HuH-7 (cell line): Measurements from ENCODE around the gene RPL36A.

Experiments used
- DNase-seq: peaks from one replicate; pipeline ENCODE4 v3.0.0; 2011; ENCODE audit warnings: low spot score

RPL36A gene

DNA sequence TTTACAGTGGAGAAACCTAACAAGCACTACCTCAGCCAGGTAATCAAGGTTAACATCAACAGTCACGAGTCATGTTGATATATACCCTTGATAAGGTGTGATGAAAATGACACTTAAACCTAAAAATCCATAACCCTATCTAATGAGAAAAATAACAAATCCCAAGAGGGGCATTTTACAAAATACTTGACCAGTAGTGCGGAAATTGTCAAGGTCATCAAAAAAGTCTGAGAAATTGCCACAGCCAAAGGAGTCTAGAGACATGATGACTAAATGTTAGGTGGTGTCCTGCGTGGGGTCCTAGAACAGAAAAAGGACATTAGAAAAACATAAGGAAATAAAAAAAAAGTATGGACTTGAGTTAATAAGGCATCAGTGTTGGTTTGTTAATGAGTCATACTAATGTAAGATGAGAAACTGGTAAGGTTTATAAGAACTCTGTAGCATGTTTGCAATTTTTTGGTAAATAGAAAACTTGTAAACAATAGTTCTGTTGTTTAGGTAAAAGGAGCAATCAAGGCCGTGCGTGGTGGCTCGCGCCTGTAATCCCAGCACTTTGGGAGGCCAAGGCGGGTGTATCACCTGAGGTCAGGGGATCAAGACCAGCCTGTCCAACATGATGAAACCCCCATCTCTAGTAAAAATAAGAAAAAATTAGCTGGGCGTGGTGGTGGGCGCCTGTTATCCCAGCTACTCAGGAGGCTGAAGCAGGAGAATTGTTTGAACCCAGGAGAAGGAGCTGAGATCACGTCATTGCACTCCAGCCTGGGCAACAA is 2.9 kb downstream of the RPL36A start:
- DNase-seq, result no peak

DNA sequence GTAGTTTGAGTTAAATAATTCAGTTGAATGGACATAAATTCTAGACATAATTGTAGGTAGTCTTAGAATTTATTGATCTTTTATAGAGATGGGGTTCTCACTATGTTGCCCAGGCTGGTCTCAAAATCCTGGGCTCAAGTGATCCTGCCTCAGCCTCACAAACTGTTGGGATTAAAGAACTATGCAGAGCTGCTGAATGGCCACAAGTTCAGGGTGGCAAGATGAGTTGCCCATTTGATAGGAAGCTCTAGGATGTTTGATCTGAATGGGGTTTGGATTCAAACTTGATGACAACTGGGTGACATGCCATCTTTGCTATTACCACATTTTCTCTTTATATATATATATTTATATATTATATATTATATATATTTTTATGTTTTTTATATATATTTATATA is 3.6 kb downstream of the RPL36A start:
- DNase-seq, result no peak

DNA sequence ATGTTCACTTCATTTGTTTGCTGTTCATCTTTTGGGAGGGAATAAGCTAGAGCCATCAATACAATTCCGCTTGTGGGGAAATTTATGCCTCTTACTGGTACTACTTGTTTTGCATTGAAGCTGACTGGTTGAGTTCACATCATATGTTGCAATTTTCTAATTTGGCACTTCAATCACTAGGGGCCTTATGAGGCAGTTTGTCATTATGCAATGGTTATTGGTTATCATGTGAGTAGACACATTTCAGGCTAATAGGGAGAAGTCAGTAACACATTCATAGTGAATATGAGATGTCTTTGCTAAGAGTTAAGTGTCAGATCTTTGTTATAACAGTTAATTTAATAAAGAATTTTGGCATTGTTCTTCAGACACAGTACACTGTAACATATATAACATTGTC is 5.0 kb downstream of the RPL36A start:
- no peak for DNase-seq

DNA sequence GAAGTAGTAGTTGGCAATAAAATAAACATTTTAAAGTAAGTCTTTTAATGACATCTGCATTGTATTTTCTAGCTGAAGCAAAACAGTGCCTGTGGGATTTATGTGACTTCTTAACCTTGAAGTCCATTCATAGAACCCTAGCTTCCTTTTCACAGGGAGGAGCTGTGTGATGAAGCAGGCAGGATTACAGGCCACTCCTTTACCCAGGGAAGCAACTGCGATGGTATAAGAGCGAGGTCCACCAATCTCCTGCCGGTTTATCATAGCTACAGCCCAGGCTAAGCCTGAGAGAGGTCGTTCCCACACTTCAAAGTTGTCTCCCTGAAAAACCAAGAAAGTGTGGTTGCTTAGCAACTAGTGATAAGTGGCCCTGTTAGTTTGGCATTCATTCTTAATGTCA is 7.0 kb downstream of the RPL36A start:
- DNase-seq, result no peak

DNA sequence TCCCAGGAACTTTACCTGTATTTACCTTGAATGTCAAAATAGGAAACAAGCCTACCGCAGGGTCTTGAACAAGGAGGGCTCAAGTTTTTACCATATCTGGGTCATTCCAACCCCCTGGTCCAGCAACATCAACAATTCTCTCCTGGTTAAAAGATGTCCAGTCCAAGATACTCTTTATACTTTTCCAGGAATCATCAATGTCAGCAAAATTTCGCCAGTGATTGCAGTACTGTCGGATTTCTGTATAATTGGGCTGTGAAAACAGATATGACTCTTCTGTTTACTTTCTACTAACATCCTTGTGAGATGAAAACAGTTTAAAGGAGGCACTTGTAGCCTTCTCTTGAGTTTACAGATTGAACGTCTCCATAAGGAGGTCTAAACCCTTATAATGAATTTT is 7.9 kb downstream of the RPL36A start:
- no peak for DNase-seq

DNA sequence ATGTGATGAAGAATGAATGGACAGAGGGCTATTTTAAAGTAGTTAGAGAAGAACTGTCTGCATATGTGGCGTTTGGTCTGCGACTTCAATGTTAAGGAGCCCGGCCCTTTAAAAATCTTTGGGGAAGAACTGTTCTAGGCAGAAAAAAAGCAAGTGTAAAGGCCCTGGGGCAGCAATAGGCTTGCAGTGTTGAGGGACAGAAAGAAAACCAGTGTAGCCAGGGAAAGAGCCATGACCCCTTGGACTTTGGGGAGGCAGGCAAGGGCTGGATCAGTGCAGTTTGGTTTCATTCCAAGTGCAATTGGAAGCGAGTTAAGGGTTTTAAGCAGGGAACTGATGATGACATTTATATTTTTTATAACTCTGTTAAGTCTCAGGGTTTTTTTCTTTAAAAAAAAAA is 9.0 kb downstream of the RPL36A start:
- DNase-seq, result no peak

DNA sequence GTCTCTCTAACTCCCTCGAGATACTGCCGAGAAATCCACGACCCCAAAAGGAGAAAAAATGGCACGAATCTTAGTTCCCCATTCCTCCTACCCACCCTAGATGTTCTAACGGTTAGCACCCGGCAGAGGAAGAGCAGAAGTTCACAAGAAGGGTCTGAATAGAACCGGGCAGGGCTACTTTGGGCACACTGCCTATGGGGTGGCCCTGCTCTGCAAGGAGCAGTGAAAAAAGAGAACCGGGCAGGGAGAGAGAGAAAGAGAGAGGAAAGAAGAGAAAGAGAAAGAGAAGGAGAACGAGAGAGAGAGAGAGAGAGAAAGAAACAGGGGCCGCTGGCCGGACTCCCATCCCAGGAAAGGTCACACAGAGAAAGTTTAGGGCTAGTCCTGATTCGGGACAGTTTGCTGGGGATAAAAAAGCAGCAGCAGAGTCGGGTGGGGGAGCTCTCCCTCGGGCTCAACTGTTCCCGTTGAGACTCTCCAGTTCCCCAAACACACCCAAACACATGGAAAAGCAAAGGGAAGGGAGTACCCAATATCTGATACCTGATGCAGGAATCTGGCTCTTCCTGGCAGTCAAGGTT is 16.4 kb downstream of the RPL36A start:
- DNase-seq, result no peak

DNA sequence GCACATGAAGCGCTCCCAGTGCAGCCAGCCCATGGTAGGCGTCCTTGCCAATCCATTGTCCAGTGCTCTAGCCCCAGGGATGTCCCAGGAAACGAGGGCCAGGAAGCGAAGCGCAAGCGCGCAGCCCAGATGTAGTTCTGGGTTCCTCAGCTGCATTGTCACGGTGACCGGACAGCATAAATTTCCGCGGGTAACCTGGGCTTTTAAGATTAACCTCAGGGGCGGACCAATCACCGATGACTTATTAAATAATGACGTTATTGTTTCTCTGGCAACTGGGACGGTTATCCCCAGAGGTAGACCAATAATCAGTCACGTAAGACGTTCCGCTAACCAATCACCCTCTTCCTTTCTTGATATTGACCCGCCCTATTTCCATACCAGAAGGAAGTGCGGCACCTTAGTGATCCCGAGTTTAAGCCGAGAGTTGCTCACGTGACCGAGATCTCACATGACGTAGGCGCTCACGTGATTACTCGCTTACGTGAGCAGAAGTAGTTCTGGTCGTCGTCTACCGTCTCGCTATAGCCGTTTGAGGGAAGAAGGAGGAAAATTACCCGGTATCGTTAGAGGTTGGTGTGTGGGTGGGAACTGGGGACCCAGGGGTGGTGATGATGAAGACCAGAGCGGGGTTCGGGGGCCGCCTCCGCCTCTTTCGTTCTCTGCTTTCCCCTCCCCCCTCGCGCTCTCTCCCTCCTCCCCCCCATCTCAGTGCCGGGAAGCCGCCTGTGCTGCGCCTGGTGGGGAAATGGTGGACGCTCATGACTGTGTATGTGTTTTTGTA is 17.1 kb downstream of the RPL36A start, which contains the start of the genes GLA and HNRNPH2:
GLA (minus strand) TSS at position 178 of the 784 bp plus-strand sequence; CDS start at position 156, 22 bp downstream.
HNRNPH2 (plus strand) TSS at position 475 of the 784 bp plus-strand sequence. CDS start 3,767 bp downstream, outside the sequence.
- DNase-seq, result peak; percentile 68

DNA sequence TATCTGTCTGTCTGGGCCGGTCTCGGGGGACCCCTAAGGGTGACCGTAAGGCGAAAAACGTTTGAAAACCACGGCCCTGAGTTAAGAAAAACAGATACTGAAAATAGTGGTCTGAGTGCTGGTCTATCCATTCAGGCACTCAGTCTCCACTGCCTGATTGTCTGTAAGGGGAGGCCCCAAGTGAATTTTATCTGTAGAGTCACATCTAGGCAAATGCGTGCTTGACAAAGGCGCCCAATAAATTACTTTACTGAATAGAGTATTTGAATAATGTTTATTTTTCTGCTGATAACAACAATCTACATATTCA is 17.7 kb downstream of the RPL36A start:
- no peak for DNase-seq

DNA sequence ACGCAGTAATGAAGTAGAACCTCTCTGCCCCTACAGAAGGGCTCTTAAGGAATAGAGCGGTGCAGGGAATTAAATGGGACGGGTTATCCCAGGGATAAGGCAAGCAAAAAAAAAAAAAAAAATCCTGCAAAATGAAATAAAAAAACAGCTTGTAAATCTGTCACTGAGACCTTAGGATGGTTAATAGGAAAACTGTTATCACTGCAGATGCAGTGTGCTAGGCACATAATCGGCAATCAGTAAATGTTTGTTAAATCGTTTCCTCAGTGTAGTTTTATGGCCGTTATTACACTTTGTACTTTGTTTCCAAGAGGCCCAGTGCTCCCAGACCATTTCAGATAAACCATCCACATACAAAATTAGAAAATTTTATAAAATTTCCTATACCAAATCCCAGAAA is 18.2 kb downstream of the RPL36A start:
- no peak for DNase-seq

DNA sequence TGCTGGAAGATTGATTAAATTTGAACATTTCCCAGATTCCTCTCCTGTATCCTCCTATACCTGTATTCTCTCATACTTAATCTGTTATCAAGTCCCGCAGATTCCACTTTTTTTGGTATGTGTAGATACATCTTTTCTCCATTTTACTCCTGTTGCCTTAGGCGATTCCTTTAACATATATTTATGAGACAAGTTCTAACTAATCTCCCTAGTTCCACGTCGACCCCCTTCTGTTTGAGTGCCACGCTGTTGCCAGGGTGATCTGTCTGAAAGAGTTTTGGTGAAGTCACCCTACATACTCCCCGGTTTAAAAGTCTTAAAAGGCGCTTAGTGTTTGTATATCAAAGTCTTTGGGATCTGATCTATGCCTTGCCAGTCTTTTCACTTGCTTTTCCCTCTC is 19.6 kb downstream of the RPL36A start:
- DNase-seq, result no peak

DNA sequence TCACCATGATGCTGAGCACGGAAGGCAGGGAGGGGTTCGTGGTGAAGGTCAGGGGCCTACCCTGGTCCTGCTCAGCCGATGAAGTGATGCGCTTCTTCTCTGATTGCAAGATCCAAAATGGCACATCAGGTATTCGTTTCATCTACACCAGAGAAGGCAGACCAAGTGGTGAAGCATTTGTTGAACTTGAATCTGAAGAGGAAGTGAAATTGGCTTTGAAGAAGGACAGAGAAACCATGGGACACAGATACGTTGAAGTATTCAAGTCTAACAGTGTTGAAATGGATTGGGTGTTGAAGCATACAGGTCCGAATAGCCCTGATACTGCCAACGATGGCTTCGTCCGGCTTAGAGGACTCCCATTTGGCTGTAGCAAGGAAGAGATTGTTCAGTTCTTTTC is 21.2 kb downstream of the RPL36A start:
- DNase-seq, result no peak

DNA sequence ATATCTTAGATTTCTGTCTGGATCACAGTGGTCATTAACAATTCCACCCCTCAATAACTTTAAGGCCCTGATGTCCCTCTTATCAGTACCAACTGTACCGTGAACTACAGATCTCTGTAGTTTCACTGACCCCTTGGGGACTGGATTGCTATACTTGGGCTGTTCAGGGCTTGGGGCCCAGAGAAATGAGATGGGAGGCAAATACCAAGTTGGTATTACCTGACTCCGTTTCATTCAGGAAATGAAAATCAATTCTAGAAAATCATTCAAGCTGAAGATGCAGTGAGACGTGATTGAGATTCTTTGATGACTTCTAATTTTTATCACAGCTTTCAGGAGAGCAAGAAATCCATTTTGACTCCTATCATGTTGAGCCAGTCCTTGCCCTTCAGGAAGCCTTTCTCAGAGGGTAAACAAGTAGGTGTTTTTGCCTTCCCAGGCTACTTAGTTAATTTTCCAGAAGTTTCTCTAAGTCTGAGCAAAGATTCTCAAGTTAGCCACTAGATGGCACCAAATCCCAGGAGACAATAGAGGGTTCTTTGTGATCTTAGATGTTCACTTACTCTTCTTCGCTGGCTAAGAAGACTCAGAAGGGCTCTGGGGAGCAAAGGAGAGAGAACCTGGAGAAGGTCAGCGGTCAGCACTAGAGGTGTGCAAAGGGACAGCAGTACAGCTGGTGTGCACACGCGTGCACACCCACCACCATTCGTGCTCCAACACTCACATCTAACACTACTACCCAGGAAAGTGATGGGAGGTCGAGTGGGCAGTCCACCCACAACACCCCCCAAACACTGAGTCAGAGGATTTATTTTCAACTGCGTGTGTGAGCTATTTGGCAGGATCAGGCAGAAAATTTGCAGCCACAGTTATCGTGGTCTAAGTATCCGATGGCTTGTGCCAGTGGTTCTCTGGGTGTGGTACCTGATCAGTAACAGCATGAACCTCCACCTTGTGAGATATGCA is 24.7 kb downstream of the RPL36A start:
- peak; percentile 23 for DNase-seq

DNA sequence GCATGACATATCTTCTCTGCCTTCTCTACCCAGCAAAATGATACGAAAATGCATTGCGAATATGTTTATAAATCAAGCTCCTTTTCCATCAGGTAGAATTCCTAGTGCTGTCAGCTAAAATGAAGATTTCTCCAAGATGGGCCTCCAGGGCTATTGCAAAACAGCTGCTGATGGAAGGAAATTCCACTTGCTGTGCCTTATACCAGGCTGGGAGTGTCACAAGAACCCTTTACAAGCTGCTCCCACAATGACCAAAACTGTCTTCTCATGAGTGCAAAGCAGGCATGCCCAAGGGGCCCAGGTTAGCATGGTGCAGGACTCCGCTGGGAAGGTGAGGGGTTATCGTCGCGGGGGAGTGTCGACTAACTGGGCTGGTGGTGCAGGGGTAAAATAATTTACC is 25.9 kb downstream of the RPL36A start:
- no peak for DNase-seq

DNA sequence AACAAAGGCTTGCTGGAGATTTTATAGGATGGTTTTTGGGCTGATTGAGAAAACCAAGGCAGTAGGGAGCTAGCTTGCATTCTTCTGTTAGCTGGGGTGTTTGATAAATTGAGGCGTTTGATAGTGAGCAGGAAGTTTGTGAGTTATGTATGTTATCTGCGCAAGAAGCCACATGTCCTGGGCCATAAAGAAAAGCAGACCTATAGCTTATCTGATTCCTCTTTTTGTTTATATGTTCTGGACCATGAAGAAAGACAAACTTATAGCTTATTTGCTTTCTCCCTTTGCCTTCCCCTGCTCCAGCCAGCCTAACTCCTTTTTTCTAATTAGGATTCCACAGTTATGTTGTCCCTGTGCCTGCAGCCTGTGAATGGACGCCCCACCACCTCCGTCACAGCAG is 26.4 kb downstream of the RPL36A start:
- DNase-seq, result no peak

DNA sequence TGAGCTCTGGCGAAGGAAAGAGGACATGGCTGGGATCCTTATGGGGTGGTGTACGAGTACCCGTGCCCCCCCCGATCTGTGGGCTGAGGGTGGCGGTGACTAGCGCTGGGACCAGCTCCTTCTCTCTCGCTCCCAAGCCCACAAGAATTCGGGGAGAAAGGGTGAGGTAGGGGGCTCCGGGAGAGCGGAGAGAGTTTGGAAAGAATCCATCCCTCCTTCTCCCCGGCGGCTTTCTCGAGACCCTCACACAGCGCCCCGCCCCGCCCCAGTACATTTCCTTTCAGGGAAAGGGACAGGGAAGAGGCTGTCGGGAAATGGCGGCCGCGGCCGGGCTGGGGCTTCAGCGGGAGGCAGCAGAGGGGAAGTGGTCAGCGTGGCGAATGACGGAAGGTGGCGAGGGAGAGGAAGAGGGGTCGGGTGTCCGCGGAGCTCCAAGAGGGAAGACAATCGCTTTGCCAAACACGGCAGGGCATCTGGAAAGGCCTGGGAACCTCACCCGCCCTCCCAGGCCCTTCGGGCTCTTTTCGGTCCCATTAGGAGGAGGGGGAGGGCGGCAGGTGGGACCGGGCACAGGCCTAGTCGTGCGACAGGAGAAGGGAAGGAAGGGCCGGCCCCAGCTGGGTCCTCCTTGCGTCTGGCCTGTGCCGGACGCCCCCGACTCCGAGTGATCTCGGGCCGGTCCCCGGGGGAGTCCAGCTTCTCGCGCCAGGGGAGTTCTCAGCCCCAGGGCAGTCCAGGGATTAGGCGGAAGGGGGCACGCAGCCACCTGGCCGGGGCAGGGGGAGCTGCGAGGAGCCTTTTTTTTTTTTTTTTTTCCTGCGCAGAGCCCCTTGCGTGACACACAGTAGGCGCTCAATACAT is 27.4 kb downstream of the RPL36A start:
- DNase-seq, result peak; percentile 42

DNA sequence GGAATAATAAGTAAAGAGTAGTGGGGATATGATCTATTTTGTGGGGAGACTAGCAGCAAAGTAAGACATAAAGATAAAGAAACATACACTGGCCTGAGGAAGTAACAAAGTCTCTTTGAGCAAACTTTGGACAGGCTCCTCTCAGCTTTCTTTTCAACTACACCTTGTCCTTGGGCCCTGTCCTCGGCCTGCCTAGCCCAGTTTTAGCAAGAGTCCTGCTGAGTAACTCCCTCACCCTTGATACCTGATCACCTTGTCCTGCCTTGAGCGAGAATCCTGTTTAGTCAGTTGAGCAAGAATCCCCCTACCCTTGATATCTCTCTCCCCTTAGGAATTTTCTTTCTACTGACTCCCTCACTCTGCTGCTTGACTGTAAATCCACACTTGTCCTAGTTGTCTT is 28.7 kb downstream of the RPL36A start:
- DNase-seq, result no peak

DNA sequence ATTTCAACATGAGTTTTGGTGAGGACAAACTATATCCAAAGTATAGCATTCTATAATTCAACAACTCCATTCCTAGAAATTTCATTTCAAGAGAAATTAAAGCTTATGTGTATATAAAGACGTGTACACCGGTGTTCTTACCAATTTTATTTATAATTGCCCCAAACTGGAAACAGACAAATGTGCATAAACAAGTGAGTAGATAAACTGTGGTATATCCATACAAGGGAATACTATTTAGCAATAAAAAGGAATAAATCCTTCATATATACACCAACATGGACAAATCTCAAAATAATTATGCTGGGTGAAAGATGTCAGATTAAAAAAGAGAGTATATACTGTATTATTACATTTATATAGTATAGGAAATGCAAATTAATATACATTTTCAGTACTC is 37.1 kb downstream of the RPL36A start:
- no peak for DNase-seq

DNA sequence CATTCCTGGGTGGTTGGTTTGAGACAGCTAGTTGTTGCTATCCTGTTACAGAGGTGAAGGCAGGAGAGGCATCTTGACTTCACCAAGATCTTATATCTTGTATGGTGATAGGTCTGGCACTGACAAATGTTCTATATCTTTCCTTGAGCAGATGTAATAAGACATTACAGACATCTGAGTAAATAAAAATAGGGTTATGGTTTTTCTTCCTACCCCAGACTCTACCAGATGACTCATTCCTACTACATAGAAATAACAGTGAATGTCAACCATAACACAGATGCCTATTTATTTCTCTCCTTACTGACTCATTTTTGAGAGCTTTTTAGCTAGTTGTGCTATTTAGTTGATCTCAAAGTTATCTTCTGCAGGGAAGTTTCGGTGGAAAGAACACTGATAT is 39.1 kb downstream of the RPL36A start:
- DNase-seq, result no peak

DNA sequence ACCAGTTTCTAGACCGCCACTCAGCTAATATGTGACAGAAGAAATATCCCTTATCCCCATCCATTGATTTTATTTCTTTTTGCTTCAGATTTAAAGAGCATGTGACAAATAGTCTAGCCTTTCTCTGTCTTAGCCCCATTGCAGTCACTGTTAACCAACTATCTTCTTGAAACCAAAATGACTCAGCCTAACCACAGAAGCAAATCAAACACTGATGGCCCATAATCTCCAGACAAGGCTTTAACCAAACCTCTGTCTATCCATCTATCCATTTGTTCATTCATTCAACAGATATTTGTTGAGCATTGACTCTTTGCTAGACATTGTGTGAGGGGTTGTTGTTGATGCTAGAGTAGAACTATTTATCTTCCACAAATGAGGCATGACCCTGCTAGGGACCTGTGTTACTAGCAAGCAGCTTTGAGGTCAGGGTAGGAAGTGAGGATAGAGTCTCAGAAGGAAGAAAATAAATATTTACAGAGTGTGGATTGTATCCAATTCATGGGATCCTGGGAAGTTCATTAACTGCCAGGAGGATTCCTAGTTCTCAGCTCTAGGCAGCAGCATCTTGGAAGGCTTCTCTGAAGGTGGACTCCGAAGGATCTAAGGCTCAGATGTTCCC is 39.8 kb downstream of the RPL36A start:
- no peak for DNase-seq

DNA sequence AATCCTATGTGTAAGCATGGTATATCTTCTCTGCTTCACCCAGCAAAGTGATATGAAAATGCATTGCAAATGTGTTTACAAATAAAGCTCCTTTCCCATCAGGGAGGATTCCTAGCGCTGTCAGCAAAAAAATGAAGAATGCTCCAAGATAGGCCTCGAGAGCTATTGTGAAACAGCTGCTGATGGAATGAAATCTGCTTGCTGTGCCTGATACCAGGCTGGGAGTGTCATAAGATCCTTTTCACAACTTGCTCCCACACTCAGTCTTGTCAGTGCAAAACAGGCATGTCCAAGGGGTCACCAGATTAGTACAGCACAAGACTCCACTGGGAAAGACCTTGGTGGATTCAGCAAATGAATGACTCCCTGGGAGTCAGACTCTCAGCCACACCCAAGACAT is 51.3 kb downstream of the RPL36A start:
- DNase-seq, result no peak
